Right lobe of liver (tissue), 4 donors: ENCODE results near the gene CKMT2.

Source experiments
- POLR2A ChIP-seq: fragments of 450-650 bp; IDR thresholded peaks from one replicate; pipeline ENCODE4 v1.6.1; 2017; ENCODE audit warnings: antibody characterized with exemption, mild to moderate bottlenecking
- TF ChIP-seq, protein P1 (sequence below), 4 donors: fragments of 200-600 bp in 3 of 4; fragments of 450-650 bp in 1 of 4; IDR thresholded peaks; one replicate each; pipeline versions ENCODE4 v1.5.1 to v1.8.0; 2016 to 2022; ENCODE audit warnings: antibody characterized with exemption in 4 of 4, mild to moderate bottlenecking in 2 of 4
- donor health status: DM: no; HTN: no; CAD: no.
- donor health status: DM: no; HTN: no; CAD: no.
- donor health status: DM: no; HTN: yes; CAD: no.

DNA sequence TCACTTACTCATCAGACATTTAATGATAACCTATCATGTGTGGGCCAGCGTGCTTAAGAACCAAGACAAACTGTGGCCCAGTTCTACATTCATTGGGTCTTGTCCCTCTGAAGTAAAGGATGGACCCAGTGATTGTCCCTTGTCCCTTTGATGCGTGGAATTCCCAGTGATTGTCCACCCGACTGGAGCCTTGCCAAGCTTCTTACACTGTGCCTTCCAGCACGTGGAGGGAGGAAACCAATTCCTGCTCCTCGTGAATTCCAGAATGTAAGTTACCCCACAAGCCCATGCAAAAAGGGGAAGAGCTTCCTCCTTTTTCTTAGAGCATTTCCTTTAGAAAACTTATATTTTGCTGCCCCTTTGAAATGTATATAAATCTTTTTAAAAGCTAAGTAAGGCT is 7.9 kb downstream of the CKMT2 start:
- TF ChIP-seq, protein P1, sequence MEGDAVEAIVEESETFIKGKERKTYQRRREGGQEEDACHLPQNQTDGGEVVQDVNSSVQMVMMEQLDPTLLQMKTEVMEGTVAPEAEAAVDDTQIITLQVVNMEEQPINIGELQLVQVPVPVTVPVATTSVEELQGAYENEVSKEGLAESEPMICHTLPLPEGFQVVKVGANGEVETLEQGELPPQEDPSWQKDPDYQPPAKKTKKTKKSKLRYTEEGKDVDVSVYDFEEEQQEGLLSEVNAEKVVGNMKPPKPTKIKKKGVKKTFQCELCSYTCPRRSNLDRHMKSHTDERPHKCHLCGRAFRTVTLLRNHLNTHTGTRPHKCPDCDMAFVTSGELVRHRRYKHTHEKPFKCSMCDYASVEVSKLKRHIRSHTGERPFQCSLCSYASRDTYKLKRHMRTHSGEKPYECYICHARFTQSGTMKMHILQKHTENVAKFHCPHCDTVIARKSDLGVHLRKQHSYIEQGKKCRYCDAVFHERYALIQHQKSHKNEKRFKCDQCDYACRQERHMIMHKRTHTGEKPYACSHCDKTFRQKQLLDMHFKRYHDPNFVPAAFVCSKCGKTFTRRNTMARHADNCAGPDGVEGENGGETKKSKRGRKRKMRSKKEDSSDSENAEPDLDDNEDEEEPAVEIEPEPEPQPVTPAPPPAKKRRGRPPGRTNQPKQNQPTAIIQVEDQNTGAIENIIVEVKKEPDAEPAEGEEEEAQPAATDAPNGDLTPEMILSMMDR (IDR thresholded peaks at IDR 0.05), result no peak
- no peak for TF ChIP-seq POLR2A
